ENCODE data around the gene NPEPL1.

DNA sequence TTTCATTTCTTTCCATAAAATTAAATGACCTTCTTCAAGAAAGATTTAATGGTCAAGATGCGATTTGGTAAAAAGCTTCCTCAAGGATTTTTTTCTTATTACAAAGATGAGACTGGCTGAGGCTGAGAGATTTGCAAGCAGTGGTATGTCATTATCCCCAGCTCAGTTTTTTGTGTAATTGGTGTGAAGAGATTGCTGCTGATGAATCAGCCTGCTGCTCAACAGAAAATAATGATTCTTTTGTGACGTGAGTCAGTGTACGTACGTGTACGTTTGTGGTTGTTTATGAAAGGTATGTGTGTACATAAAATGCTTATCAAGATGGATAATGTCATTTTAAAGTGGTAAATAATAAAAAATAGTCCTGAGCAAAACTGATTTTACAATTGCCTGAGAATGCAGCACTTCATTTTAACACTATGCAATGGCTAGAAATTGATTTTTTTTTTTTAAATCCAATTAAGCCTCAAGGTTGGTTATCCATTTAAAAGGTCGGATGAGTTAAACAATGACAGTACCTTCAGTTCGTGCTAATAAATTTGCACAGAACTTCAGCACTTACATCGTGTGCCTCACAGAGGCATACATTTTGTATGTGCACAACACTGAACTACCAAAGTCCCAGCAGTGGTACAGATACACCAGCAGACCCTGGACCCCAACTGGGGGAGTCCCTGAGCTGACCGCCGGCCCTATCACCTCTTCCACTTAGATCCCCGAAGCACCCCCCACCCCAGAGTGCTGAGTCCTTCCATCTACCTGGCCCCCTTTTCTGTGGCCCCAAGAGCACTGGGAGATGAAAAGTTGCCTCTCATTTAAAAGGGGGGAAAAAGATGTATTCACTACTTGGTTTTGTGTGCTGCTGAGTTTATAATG, 9.7 kb upstream of the NPEPL1 start:
- TF ChIP-seq, protein P1, sequence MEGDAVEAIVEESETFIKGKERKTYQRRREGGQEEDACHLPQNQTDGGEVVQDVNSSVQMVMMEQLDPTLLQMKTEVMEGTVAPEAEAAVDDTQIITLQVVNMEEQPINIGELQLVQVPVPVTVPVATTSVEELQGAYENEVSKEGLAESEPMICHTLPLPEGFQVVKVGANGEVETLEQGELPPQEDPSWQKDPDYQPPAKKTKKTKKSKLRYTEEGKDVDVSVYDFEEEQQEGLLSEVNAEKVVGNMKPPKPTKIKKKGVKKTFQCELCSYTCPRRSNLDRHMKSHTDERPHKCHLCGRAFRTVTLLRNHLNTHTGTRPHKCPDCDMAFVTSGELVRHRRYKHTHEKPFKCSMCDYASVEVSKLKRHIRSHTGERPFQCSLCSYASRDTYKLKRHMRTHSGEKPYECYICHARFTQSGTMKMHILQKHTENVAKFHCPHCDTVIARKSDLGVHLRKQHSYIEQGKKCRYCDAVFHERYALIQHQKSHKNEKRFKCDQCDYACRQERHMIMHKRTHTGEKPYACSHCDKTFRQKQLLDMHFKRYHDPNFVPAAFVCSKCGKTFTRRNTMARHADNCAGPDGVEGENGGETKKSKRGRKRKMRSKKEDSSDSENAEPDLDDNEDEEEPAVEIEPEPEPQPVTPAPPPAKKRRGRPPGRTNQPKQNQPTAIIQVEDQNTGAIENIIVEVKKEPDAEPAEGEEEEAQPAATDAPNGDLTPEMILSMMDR (IDR thresholded peaks at IDR 0.05), result no peak
- TF ChIP-seq POLR2A (IDR thresholded peaks at IDR 0.05) (no peak), POLR2AphosphoS5 (IDR thresholded peaks at IDR 0.05) (no peak)

Data from breast epithelium (tissue), 3 donors.